Heart right ventricle (tissue), 16 donors: ENCODE results near the gene NAA50. TPM values are rescaled to one million over a fixed set of nuclear protein-coding genes. Genes with fewer than 3 reads are reported as not detected.

Experiments
- ATAC-seq, 8 donors: fragments of 200-7000 bp; cut with Tn5 transposase; one replicate each; pipeline ENCODE4 v1.9.1; 2020; ENCODE audit warnings: mild to moderate bottlenecking in 8 of 8, moderate library complexity in 8 of 8, moderate number of reproducible peaks in 1 of 8
- DNase-seq, 2 donors: peaks; one replicate each; pipeline ENCODE4 v3.0.0-alpha.2; 2020
- H3K27ac ChIP-seq, 10 donors: fragments of 200-600 bp; sonication (generic) in 2 of 10; one replicate each; pipeline versions ENCODE4 v1.5.0 to v1.8.0; 2020 to 2022; ENCODE audit warnings: mild to moderate bottlenecking in 3 of 10
- H3K27me3 ChIP-seq, 7 donors: fragments of 200-600 bp; one replicate each; pipeline ENCODE4 v1.8.0; 2021 to 2022; ENCODE audit warnings: mild to moderate bottlenecking in 2 of 7
- H3K36me3 ChIP-seq, 9 donors: fragments of 200-600 bp; sonication (generic) in 1 of 9; one replicate each; pipeline versions ENCODE4 v1.5.0 to v1.8.0; 2020 to 2022; ENCODE audit warnings: mild to moderate bottlenecking in 2 of 9
- H3K4me1 ChIP-seq, 9 donors: fragments of 200-600 bp; sonication (generic) in 1 of 9; one replicate each; pipeline versions ENCODE4 v1.5.0 to v1.8.0; 2020 to 2022; ENCODE audit warnings: mild to moderate bottlenecking in 4 of 9
- H3K4me3 ChIP-seq, 10 donors: fragments of 200-600 bp; sonication (generic) in 2 of 10; one replicate each; pipeline versions ENCODE4 v1.5.0 to v1.8.0; 2020 to 2022; ENCODE audit warnings: mild to moderate bottlenecking in 7 of 10, moderate library complexity in 2 of 10
- H3K9me3 ChIP-seq, 11 donors: fragments of 200-600 bp in 10 of 11; sonication (generic) in 2 of 11; one replicate each; pipeline versions ENCODE4 v1.5.0 to v1.8.0; 2013 to 2022; ENCODE audit warnings: mild to moderate bottlenecking in 2 of 11, control low read depth in 1 of 11, moderate library complexity in 1 of 11
- CTCF ChIP-seq, 9 donors: fragments of 200-600 bp; sonication (generic) in 2 of 9; IDR thresholded peaks; one replicate each; pipeline versions ENCODE4 v1.5.0 to v1.8.0; 2021 to 2022; ENCODE audit warnings: antibody characterized with exemption in 9 of 9, mild to moderate bottlenecking in 5 of 9, moderate library complexity in 1 of 9
- WGBS, 2 donors: extraction: QIAGEN DNeasy Blood & Tissue Kit; methylation state at CpG; one replicate each; pipeline ENCODE4 v1.1.7; 2013; ENCODE audit warnings: inconsistent platforms in 1 of 2; 5-methylcytosine and 5-hydroxymethylcytosine counted together
- intact Hi-C, 10 donors: fragments of 100-400 bp; cut with DNase I; formaldehyde crosslinking; loops; one replicate each; pipeline versions ENCODE4 v1.11.1 to v1.14.2; 2022
- polyA plus RNA-seq, 2 donors: library from polyadenylated mRNA; stranded (reverse); fragments of 200-250 nt; gene quantifications; one replicate each; pipeline ENCODE4 v1.2.3, GENCODE V29; 2013
- total RNA-seq, 10 donors: library from RNA; stranded (reverse); fragmentation: NEBNext Ultra II Directional in 3 of 10; extraction: Animal tissue kit (Norgen Biotek cat#: 25700) in 3 of 10; gene quantifications; one replicate each; pipeline versions ENCODE4 v1.2.1 to v1.2.4, GENCODE V29; 2021 to 2023
- donor health status: Arrhythmogenic right ventricular cardiomyopathy.
- donor health status: ischemic (EF 13 %, LVEDD 7.1; RV severe dilation, severe dysfunction).
- donor health status: healthy with polysubstance abuse.
- donor health status: DM: no; HTN: yes; CAD: no.
- donor health status: DM: no; HTN: no; CAD: no.
- donor health status: ischemic (EF 25% LVEDD 6.9; RV normal size, moderate dysfunction).
- donor health status: ischemic (EF 25% LVEDD 5.7; RV mildly dilated, moderate dysfunction).
- donor health status: healthy.
- donor health status: DM: yes; HTN: yes; CAD: no.
- donor health status: Ischemic cardiomyopathy.
- donor health status: ischemic (EF 35%, LVEDD 5.7; RV mildly dilated, moderate dysfunction).
- donor health status: nonischemic (EF 11% LVEDD 7.7; RV severe dilation, severe dysfunction).
- donor health status: DM: yes; HTN: yes; CAD: no.
- donor health status: PGD.
- donor health status: ischemic (EF 29% LVEDD 5.4; RV normal size, mild dysfunction).
- donor health status: nonischemic (EF 23%, LVEDD 6.1; RV moderate dilation, normal function).

NAA50 gene
- total and polyA plus RNA-seq, 12 donors, result 9.9 to 108 (median 73.1) TPM

GRCh38 chr3:113685124-113685523, 60.9 kb downstream of the NAA50 start:
- ATAC-seq, result no peak
- WGBS, 2 donors, result 85 to 87% methylated on average over 5 of the region's 5 CpGs
- peaks cover 0 to 19% (median 0%) of the 10 kb centered on the region in 9 donors for H3K36me3 ChIP-seq
- DNase-seq, result no peak
- H3K27ac ChIP-seq, result no peak overlapping the region
- H3K9me3 ChIP-seq, result peaks cover 0 to 26% (median 7%) of the 10 kb centered on the region in 11 donors
- intact Hi-C loops, result no loop called here
- no peak overlapping the region for H3K4me3 ChIP-seq
- no peaks in the 10 kb centered on the region for H3K27me3 ChIP-seq
- peaks cover 0 to 11% (median 6%) of the 10 kb centered on the region in 9 donors for H3K4me1 ChIP-seq
- TF ChIP-seq CTCF (IDR thresholded peaks at IDR 0.05), result no peak

GRCh38 chr3:113684271-113684819, 61.7 kb downstream of the NAA50 start:
- DNase-seq (no peak), ATAC-seq (no peak)
- H3K4me3 ChIP-seq, result no peak overlapping the region
- no peaks in the 10 kb centered on the region for H3K27me3 ChIP-seq
- H3K4me1 ChIP-seq, result peaks cover 0 to 11% (median 6%) of the 10 kb centered on the region in 9 donors
- intact Hi-C loops, result no loop called here
- H3K27ac ChIP-seq, result no peak overlapping the region
- TF ChIP-seq CTCF (IDR thresholded peaks at IDR 0.05), result no peak
- peaks cover 0 to 26% (median 7%) of the 10 kb centered on the region in 11 donors for H3K9me3 ChIP-seq
- peaks cover 0 to 19% (median 0%) of the 10 kb centered on the region in 9 donors for H3K36me3 ChIP-seq
- WGBS, 2 donors, result 90 to 94% methylated on average over 3 of the region's 3 CpGs

- H3K27ac ChIP-seq, result no peak overlapping the region
- WGBS, 2 donors, result 98% methylated on average over 4 of the region's 4 CpGs
- H3K27me3 ChIP-seq, result no peaks in the 10 kb centered on the region
- DNase-seq (no peak), ATAC-seq (no peak)
- no peak overlapping the region for H3K4me3 ChIP-seq
- H3K4me1 ChIP-seq, result no peaks in the 10 kb centered on the region
- peaks cover 0 to 8% (median 0%) of the 10 kb centered on the region in 11 donors for H3K9me3 ChIP-seq
- peaks cover 0 to 37% (median 14%) of the 10 kb centered on the region in 9 donors for H3K36me3 ChIP-seq
- TF ChIP-seq CTCF (IDR thresholded peaks at IDR 0.05), result no peak
- intact Hi-C loops, result no loop called here
These were observed 67.3 kb downstream of the NAA50 start for GRCh38 chr3:113678773-113679172.

- Histone ChIP-seq H3K4me3 (no peak overlapping the region), H3K27ac (no peak overlapping the region), H3K36me3 (peaks cover 0 to 47% (median 14%) of the 10 kb centered on the region in 9 donors), H3K27me3 (no peaks in the 10 kb centered on the region), H3K9me3 (no peaks in the 10 kb centered on the region), H3K4me1 (no peaks in the 10 kb centered on the region)
- ATAC-seq (no peak), DNase-seq (no peak)
- WGBS, 2 donors, result 97 to 100% methylated on average over 1 of the region's 1 CpG
- TF ChIP-seq CTCF (IDR thresholded peaks at IDR 0.05), result no peak
- intact Hi-C loops, result no loop called here
These were observed 68.3 kb downstream of the NAA50 start for GRCh38 chr3:113677737-113678136.
